ENCODE results near the gene TMSB15A. TPM values are rescaled to one million over a fixed set of nuclear protein-coding genes. Genes with fewer than 3 reads are reported as not detected.

The TMSB15A gene
- total RNA-seq, 1 experiment from 2014 or later, result 17.0 TPM

DNA sequence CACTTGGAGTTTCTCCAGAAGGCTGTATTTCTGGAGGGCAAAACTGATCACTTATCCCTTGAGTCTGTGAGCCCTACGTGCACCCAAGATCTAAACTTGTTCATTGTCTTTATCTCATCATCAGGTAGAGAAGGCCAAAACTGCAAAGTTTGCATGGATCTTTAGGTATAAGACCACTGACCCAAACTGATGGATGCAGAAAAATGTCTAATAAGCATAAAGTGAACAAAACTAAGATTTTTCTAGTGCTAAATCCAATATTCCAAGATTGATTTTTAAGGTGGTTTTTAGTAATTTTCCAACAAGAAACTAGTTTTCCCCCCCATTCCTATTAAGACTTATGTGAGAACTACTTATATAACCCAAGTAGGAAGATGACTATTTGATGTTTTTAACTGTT is 2.0 kb downstream of the TMSB15A start (continued):
- TF ChIP-seq POLR2AphosphoS5 (IDR thresholded peaks at IDR 0.05; ENCODE audit: low read depth, low read length) (no peak), EZH2 (IDR thresholded peaks at IDR 0.05) (no peak)

DNA sequence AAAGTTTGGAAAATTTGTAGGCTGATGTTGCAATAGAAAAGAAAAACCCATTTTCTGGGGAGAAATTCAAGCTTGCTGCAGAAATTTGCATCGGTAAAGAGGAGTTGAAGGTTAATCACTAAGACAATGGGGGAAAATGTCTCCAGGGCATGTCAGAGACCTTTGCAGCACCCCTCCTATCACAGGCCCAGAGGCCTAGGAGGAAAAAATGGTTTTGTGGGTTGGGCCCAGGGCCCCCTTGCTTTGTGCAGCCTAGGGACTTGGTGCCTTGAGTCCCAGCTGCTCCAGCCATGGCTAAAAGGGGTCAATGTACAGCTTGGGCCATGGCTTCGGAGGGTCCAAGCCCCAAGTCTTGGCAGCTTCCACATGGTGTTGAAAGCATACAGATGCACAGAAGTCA is 17.8 kb downstream of the TMSB15A start:
- TF ChIP-seq, protein P1, sequence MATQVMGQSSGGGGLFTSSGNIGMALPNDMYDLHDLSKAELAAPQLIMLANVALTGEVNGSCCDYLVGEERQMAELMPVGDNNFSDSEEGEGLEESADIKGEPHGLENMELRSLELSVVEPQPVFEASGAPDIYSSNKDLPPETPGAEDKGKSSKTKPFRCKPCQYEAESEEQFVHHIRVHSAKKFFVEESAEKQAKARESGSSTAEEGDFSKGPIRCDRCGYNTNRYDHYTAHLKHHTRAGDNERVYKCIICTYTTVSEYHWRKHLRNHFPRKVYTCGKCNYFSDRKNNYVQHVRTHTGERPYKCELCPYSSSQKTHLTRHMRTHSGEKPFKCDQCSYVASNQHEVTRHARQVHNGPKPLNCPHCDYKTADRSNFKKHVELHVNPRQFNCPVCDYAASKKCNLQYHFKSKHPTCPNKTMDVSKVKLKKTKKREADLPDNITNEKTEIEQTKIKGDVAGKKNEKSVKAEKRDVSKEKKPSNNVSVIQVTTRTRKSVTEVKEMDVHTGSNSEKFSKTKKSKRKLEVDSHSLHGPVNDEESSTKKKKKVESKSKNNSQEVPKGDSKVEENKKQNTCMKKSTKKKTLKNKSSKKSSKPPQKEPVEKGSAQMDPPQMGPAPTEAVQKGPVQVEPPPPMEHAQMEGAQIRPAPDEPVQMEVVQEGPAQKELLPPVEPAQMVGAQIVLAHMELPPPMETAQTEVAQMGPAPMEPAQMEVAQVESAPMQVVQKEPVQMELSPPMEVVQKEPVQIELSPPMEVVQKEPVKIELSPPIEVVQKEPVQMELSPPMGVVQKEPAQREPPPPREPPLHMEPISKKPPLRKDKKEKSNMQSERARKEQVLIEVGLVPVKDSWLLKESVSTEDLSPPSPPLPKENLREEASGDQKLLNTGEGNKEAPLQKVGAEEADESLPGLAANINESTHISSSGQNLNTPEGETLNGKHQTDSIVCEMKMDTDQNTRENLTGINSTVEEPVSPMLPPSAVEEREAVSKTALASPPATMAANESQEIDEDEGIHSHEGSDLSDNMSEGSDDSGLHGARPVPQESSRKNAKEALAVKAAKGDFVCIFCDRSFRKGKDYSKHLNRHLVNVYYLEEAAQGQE (IDR thresholded peaks at IDR 0.05; ENCODE audit: low read depth), result no peak
- TF ChIP-seq ELF1 (IDR thresholded peaks at IDR 0.05; ENCODE audit: borderline replicate concordance, low read depth) (no peak), FOSL1 (IDR thresholded peaks at IDR 0.05; ENCODE audit: low read depth) (no peak), JUND (IDR thresholded peaks at IDR 0.05) (no peak), CEBPB (IDR thresholded peaks at IDR 0.05; ENCODE audit: low read depth) (no peak)
- TF ChIP-seq, protein P2, sequence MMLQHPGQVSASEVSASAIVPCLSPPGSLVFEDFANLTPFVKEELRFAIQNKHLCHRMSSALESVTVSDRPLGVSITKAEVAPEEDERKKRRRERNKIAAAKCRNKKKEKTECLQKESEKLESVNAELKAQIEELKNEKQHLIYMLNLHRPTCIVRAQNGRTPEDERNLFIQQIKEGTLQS (IDR thresholded peaks at IDR 0.05), result no peak
- TF ChIP-seq, protein P3, sequence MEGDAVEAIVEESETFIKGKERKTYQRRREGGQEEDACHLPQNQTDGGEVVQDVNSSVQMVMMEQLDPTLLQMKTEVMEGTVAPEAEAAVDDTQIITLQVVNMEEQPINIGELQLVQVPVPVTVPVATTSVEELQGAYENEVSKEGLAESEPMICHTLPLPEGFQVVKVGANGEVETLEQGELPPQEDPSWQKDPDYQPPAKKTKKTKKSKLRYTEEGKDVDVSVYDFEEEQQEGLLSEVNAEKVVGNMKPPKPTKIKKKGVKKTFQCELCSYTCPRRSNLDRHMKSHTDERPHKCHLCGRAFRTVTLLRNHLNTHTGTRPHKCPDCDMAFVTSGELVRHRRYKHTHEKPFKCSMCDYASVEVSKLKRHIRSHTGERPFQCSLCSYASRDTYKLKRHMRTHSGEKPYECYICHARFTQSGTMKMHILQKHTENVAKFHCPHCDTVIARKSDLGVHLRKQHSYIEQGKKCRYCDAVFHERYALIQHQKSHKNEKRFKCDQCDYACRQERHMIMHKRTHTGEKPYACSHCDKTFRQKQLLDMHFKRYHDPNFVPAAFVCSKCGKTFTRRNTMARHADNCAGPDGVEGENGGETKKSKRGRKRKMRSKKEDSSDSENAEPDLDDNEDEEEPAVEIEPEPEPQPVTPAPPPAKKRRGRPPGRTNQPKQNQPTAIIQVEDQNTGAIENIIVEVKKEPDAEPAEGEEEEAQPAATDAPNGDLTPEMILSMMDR (IDR thresholded peaks at IDR 0.05 in 2 of 3, conservative IDR thresholded peaks at IDR 0.05 in 1 of 3; ENCODE audit: borderline replicate concordance in 1 of 3, insufficient read depth in 1 of 3, low read depth in 2 of 3, low read length in 2 of 3), result no peak

More for the DNA sequence above, 17.8 kb downstream of the TMSB15A start:
- Histone ChIP-seq H4K20me1 (ENCODE audit: insufficient read depth) (no peaks in the 10 kb centered on the region), H3K9ac (ENCODE audit: low read length) (no peak overlapping the region), H3K4me1 (ENCODE audit: control insufficient read depth in 1 of 2, insufficient read depth in 2 of 2, low read length in 2 of 2) (no peaks in the 10 kb centered on the region), H2AFZ (ENCODE audit: low read depth, low read length, poor library complexity, severe bottlenecking) (no peak overlapping the region), H3K27me3 (ENCODE audit: insufficient read depth, low read length) (no peaks in the 10 kb centered on the region), H3K27ac (ENCODE audit: low read depth, low read length) (no peak overlapping the region), H3K9me2 (ENCODE audit: insufficient read depth) (no peaks in the 10 kb centered on the region), H3K79me2 (ENCODE audit: insufficient read depth, low read length) (no peaks in the 10 kb centered on the region), H3K9me3 (ENCODE audit: control insufficient read depth in 1 of 2, insufficient read depth in 1 of 2, low read depth in 1 of 2, low read length in 2 of 2) (no peaks in the 10 kb centered on the region), H3K36me3 (ENCODE audit: control insufficient read depth in 1 of 2, insufficient read depth in 2 of 2, low read length in 2 of 2) (no peaks in the 10 kb centered on the region), H3K4me3 (replicated peaks in 1 of 2; ENCODE audit: low read depth in 1 of 2, low read length in 2 of 2) (no peak overlapping the region), H3K4me2 (ENCODE audit: low read length) (no peak overlapping the region)
- intact Hi-C loops (cut with micrococcal nuclease), result no loop called here
- CTCF ChIA-PET, result no interaction called here
- ATAC-seq, result no peak
- BruUV-seq (replicated peaks), result no TSS peak
- no peak for DNase-seq (ENCODE audit: low read depth, low spot score)
- RAD21 ChIA-PET (ENCODE audit: low non-redundant PET in 1 of 2, low total read pairs in 2 of 2, uncharacterized antibody in 2 of 2, unreplicated experiment in 2 of 2), result no interaction called here
- POLR2A ChIA-PET, result no interaction called here

Data from HCT116 (cell line).